DOHH2 (cell line): ENCODE results near the gene STARD8.

Experiments used
- CTCF ChIP-seq: fragments of 200-600 bp; sonication (generic); IDR thresholded peaks from one replicate; pipeline ENCODE4 v1.5.1; 2014; ENCODE audit warnings: antibody characterized with exemption, mild to moderate bottlenecking, low read depth, low read length; ENCODE audit not compliant: poor library complexity, severe bottlenecking
- EZH2phosphoT487 ChIP-seq: fragments of 200-600 bp; sonication (generic); IDR thresholded peaks from 2 replicates; pipeline ENCODE4 v1.6.1; 2017; ENCODE audit warnings: borderline replicate concordance, mild to moderate bottlenecking, antibody characterized with exemption, low read length, moderate library complexity, mixed read lengths

GRCh38 chrX:68748030-68748429 is 100.6 kb downstream of the STARD8 start:
- TF ChIP-seq CTCF = no peak
- no peak for TF ChIP-seq EZH2phosphoT487
